Stomach (tissue), 9 donors: ENCODE data around the gene CHAF1B. TPM values are rescaled to one million over a fixed set of nuclear protein-coding genes. Genes with fewer than 3 reads are reported as not detected.

ENCODE experiments used
- DNase-seq, 2 donors: peaks; one replicate each; pipeline versions ENCODE4 v3.0.0 to v3.0.0-alpha.2; 2013 to 2019
- H3K27ac ChIP-seq, 5 donors: fragments of 200-600 bp in 4 of 5; sonication (generic) in 4 of 5; one replicate each; pipeline ENCODE4 v1.5.1; 2013 to 2019; ENCODE audit warnings: mild to moderate bottlenecking in 1 of 5, moderate library complexity in 1 of 5
- H3K27me3 ChIP-seq, 3 donors: fragments of 200-600 bp; sonication (generic); one replicate each; pipeline ENCODE4 v1.5.1; 2017 to 2019; ENCODE audit warnings: mixed run types in 1 of 3
- H3K36me3 ChIP-seq, 4 donors: fragments of 200-600 bp; sonication (generic); 1 replicate in 3 of 4; 2 replicates in 1 of 4; pipeline ENCODE4 v1.5.1; 2016 to 2019
- H3K4me1 ChIP-seq, 4 donors: fragments of 200-600 bp; sonication (generic); one replicate each; pipeline ENCODE4 v1.5.1; 2016 to 2019
- H3K4me3 ChIP-seq, 4 donors: fragments of 200-600 bp; sonication (generic) in 3 of 4; one replicate each; pipeline ENCODE4 v1.5.1; 2016 to 2019; ENCODE audit warnings: mild to moderate bottlenecking in 1 of 4
- H3K9me3 ChIP-seq, 4 donors: fragments of 200-600 bp; sonication (generic); one replicate each; pipeline ENCODE4 v1.5.1; 2016 to 2019
- EP300 ChIP-seq: sonication (generic); formaldehyde crosslinking; IDR thresholded peaks from one replicate; pipeline ENCODE4 v1.6.1; 2017; ENCODE audit warnings: antibody characterized with exemption
- POLR2A ChIP-seq, 4 donors: fragments of 450-650 bp; IDR thresholded peaks; one replicate each; pipeline ENCODE4 v1.6.1; 2016; ENCODE audit warnings: antibody characterized with exemption in 4 of 4, control low read depth in 2 of 4, mild to moderate bottlenecking in 1 of 4, moderate library complexity in 1 of 4
- POLR2AphosphoS5 ChIP-seq, 3 donors: sonication (generic); formaldehyde crosslinking; IDR thresholded peaks; one replicate each; pipeline ENCODE4 v1.6.1; 2016; ENCODE audit warnings: antibody characterized with exemption in 3 of 3
- WGBS, 5 donors: extraction: QIAGEN DNeasy Blood & Tissue Kit in 3 of 5; methylation state at CpG; one replicate each; pipeline versions ENCODE4 v1.1.5 to v1.1.7; 2013 to 2018; 5-methylcytosine and 5-hydroxymethylcytosine counted together
- intact Hi-C: fragments of 100-400 bp; cut with DNase I; formaldehyde crosslinking; loops from one replicate; pipeline ENCODE4 v1.15.1; 2023; ENCODE audit warnings: low total_unique reads
- polyA plus RNA-seq, 3 donors: library from polyadenylated mRNA; stranded (reverse); fragments of 200-250 nt; gene quantifications; one replicate each; pipeline ENCODE4 v1.2.3, GENCODE V29; 2013
- small RNA-seq, 4 donors: library from RNA; depleted of rRNA; stranded (forward); fragments of <200 nt; gene quantifications; one replicate each; pipeline ENCODE3, GENCODE V24; 2016
- total RNA-seq, 5 donors: library from RNA; depleted of rRNA; stranded (reverse); fragments of >200 nt; gene quantifications; one replicate each; pipeline versions ENCODE4 v1.1.0 to v1.2.3, GENCODE V29; 2014 to 2016
- TF ChIP-seq, protein P1 (sequence below), 7 experiments: fragments of 450-650 bp in 4 of 7; fragments of 200-600 bp in 3 of 7; sonication (generic) in 3 of 7; IDR thresholded peaks; one replicate each; pipeline ENCODE4 v1.5.1; 2016 to 2019; ENCODE audit warnings: antibody characterized with exemption in 7 of 7, control low read depth in 2 of 7, mild to moderate bottlenecking in 1 of 7
- donor health status: healthy with polysubstance abuse.
- donor health status: Bipolar disorder and iron deficiency.
- donor health status: healthy.

The CHAF1B gene
- total and polyA plus RNA-seq, 8 donors: 0.29 to 15.2 (median 1.4) TPM

DNA sequence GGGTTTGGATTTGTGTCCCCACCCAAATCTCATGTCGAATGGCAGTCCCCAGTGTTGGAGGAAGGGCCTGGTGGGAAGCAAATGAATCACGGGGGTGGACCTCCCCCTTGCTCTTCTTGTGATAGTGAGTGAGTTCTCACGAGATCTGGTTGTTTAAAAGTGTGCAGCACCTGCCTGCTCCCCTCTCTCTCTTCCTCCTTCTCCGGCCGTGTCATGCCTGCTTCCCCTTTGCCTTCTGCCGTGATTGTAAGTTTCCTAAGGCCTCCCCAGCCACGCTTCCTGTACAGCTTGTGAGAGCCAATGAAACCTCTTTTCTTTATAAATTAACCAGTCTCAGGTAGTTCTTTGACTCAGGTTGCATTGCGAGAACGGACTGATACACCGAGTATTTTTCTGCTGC lies 78.8 kb downstream of the CHAF1B start:
- no peak overlapping the region for H3K4me3 ChIP-seq
- 62 to 77% (median 72%) methylated on average over 10 of the region's 10 CpGs for WGBS, 5 donors
- H3K9me3 ChIP-seq: no peaks in the 10 kb centered on the region
- H3K27ac ChIP-seq: no peak overlapping the region
- peaks cover 0 to 30% (median 0%) of the 10 kb centered on the region in 3 donors for H3K27me3 ChIP-seq
- no peak for DNase-seq
- intact Hi-C loops: no loop called here
- H3K4me1 ChIP-seq: peaks cover 0 to 11% (median 2%) of the 10 kb centered on the region in 4 donors
- TF ChIP-seq EP300 (no peak), POLR2AphosphoS5 (IDR thresholded peaks at IDR 0.05) (no peak), POLR2A (IDR thresholded peaks at IDR 0.05) (no peak)
- TF ChIP-seq, protein P1, sequence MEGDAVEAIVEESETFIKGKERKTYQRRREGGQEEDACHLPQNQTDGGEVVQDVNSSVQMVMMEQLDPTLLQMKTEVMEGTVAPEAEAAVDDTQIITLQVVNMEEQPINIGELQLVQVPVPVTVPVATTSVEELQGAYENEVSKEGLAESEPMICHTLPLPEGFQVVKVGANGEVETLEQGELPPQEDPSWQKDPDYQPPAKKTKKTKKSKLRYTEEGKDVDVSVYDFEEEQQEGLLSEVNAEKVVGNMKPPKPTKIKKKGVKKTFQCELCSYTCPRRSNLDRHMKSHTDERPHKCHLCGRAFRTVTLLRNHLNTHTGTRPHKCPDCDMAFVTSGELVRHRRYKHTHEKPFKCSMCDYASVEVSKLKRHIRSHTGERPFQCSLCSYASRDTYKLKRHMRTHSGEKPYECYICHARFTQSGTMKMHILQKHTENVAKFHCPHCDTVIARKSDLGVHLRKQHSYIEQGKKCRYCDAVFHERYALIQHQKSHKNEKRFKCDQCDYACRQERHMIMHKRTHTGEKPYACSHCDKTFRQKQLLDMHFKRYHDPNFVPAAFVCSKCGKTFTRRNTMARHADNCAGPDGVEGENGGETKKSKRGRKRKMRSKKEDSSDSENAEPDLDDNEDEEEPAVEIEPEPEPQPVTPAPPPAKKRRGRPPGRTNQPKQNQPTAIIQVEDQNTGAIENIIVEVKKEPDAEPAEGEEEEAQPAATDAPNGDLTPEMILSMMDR (IDR thresholded peaks at IDR 0.05): no peak
- H3K36me3 ChIP-seq: no peaks in the 10 kb centered on the region

DNA sequence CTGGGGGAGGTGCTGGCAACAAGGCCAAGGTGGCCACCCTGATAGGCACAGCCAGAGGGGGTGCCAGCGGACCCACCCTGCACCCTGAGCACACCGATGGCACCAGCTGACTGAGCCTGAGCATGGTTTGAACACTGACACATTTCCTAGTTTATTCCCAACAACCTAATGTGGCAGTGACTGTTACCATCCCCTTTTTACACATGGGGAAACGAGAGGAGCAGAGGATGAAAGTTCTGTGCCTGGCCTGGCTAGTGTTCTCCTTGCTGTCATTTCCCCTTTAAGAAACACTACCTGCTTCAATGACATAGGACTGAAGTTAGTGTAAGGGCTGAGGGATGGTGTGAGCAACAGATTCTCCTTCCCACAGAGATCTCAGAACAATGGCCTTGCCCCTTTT lies 79.4 kb downstream of the CHAF1B start:
- H3K4me1 ChIP-seq: peaks cover 0 to 11% (median 2%) of the 10 kb centered on the region in 4 donors
- WGBS, 5 donors: 60 to 92% (median 88%) methylated on average over 1 to 3 of the region's 3 CpGs
- intact Hi-C loops: no loop called here
- H3K27ac ChIP-seq: no peak overlapping the region
- H3K27me3 ChIP-seq: peaks cover 0 to 30% (median 0%) of the 10 kb centered on the region in 3 donors
- H3K36me3 ChIP-seq: no peaks in the 10 kb centered on the region
- H3K4me3 ChIP-seq: no peak overlapping the region
- TF ChIP-seq, protein P1 (IDR thresholded peaks at IDR 0.05): no peak
- TF ChIP-seq EP300 (no peak), POLR2AphosphoS5 (IDR thresholded peaks at IDR 0.05) (no peak), POLR2A (IDR thresholded peaks at IDR 0.05) (no peak)
- no peaks in the 10 kb centered on the region for H3K9me3 ChIP-seq
- DNase-seq: no peak

DNA sequence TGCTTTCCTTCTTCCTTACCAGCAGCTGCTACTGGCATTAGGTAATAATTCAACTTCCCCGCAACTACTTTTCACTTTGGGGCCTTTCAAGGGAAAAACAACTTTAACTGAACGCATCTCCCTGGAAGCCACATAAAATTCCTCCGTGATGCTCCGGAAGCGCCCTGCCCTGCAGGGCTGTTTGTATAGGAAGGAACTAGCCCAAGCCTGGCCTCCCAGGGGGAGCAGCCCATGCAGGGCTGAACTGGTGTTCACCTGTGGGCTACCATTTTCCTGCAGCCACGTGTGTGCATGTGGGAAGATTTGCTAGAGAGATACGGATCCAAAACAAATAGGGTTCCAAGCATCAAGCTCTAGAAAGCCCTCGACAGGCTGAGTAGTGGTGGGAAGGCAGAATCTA lies 80.3 kb downstream of the CHAF1B start:
- Histone ChIP-seq H3K36me3 (no peaks in the 10 kb centered on the region), H3K27ac (no peak overlapping the region), H3K4me3 (no peak overlapping the region), H3K4me1 (peaks cover 0 to 11% (median 2%) of the 10 kb centered on the region in 4 donors), H3K9me3 (no peaks in the 10 kb centered on the region), H3K27me3 (peaks cover 0 to 30% (median 0%) of the 10 kb centered on the region in 3 donors)
- TF ChIP-seq POLR2AphosphoS5 (IDR thresholded peaks at IDR 0.05) (no peak), EP300 (no peak), POLR2A (IDR thresholded peaks at IDR 0.05) (no peak)
- TF ChIP-seq, protein P1 (IDR thresholded peaks at IDR 0.05): no peak
- intact Hi-C loops: no loop called here
- 45 to 65% (median 60%) methylated on average over 8 of the region's 8 CpGs for WGBS, 5 donors
- DNase-seq: no peak

DNA sequence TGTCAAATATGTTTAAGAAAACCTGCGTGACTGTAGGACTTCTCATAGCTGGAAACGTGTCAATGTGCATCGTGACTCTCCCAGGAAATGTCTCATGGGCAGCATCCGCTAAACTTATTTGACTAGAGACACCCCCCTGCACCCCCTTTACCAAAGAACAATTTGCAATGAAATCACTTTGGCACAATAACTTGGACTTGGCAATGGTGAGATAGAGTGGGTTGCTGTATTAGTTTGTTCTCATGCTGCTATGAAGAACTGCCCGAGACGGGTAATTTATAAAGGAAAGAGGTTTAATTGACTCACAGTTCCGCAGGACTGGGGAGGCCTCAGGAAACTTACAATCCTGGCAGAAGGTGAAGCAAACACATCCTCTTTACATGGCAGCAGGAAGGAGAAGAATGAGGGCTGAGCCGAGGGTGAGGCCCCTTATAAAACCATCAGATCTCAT lies 80.9 kb downstream of the CHAF1B start:
- 82 to 87% (median 86%) methylated on average over 8 of the region's 8 CpGs for WGBS, 5 donors
- no peaks in the 10 kb centered on the region for H3K9me3 ChIP-seq
- H3K27ac ChIP-seq: no peak overlapping the region
- TF ChIP-seq, protein P1 (IDR thresholded peaks at IDR 0.05): no peak
- no peak for TF ChIP-seq POLR2A (IDR thresholded peaks at IDR 0.05)
- no peak for TF ChIP-seq POLR2AphosphoS5 (IDR thresholded peaks at IDR 0.05)
- no peak for TF ChIP-seq EP300
- no peak for DNase-seq
- H3K4me3 ChIP-seq: no peak overlapping the region
- peaks cover 0 to 10% (median 2%) of the 10 kb centered on the region in 4 donors for H3K4me1 ChIP-seq
- intact Hi-C loops: no loop called here
- H3K36me3 ChIP-seq: no peaks in the 10 kb centered on the region
- H3K27me3 ChIP-seq: peaks cover 0 to 26% (median 0%) of the 10 kb centered on the region in 3 donors

Small RNA genes lying within 50 kb of the gene (small RNA-seq; reads per million reads assigned to genes)
- 0 reads per million in 4 donors for gene ATP5MFP1

Other genes starting within 250 kb of the CHAF1B start
- gene DOP1B, start 228.6 kb upstream of the CHAF1B start, total RNA-seq: 10 to 100 TPM; 33.8 to 63.2 (median 49.2) TPM
- 10 to 100 TPM in 1 of 3 donors, 1 to 10 TPM in 2; 4.1 to 16.5 (median 4.6) TPM for gene DOP1B, start 228.6 kb upstream of the CHAF1B start, polyA plus RNA-seq
- 10 to 100 TPM; 11.9 to 95.1 (median 57.8) TPM for gene MORC3, start 65.2 kb upstream of the CHAF1B start, total RNA-seq
- 10 to 100 TPM in 2 of 3 donors, 1 to 10 TPM in 1; 8.0 to 14.2 (median 11.0) TPM for gene MORC3, start 65.2 kb upstream of the CHAF1B start, polyA plus RNA-seq
- not detected for gene CLDN14, start 94.7 kb downstream of the CHAF1B start, total RNA-seq
- gene CLDN14, start 94.7 kb downstream of the CHAF1B start, polyA plus RNA-seq: under 1 TPM in 1 of 3 donors, not detected in 2; 0.48 TPM